LNCAP (cell line): ENCODE data around the gene USP6NL.

Experiments
- CTCF ChIP-seq: fragments of 450-650 bp; IDR thresholded peaks from 2 replicates; pipeline ENCODE4 v1.5.1; 2017; ENCODE audit warnings: mild to moderate bottlenecking

Gene USP6NL

GRCh38 chr10:11415095-11415494 is 196.4 kb downstream of the USP6NL start:
- no peak for TF ChIP-seq CTCF

- no peak for TF ChIP-seq CTCF
Measured at GRCh38 chr10:11414314-11415038, 197.0 kb downstream of the USP6NL start.

GRCh38 chr10:11411926-11412545 is 199.4 kb downstream of the USP6NL start:
- peak; percentile 11; the same call in 1 of the 2 replicates for TF ChIP-seq CTCF

- TF ChIP-seq CTCF, result no peak
Measured at GRCh38 chr10:11409357-11409756, 202.1 kb downstream of the USP6NL start.

GRCh38 chr10:11407939-11408338 is 203.5 kb downstream of the USP6NL start:
- TF ChIP-seq CTCF, result no peak

- no peak for TF ChIP-seq CTCF
Measured at GRCh38 chr10:11406746-11407145, 204.7 kb downstream of the USP6NL start.

GRCh38 chr10:11404901-11405300 is 206.5 kb downstream of the USP6NL start:
- no peak for TF ChIP-seq CTCF
